HL-60/S4 (cell line): Measurements from ENCODE around the gene HABP2.

ENCODE experiments used
- in situ Hi-C: fragments of 300-500 bp; cut with MboI; formaldehyde crosslinking; loops from 2 replicates; pipeline ENCODE4 v1.14.3; 2022; ENCODE audit warnings: low sequenced_read_pairs

HABP2 gene

GRCh38 chr10:113524539-113525490, 28.0 kb upstream of the HABP2 start:
- in situ Hi-C loops: no loop called here

GRCh38 chr10:113525713-113526112, 27.1 kb upstream of the HABP2 start:
- in situ Hi-C loops: no loop called here

- in situ Hi-C loops: no loop called here
These were observed 25.5 kb upstream of the HABP2 start for GRCh38 chr10:113527211-113527906.

- in situ Hi-C loops: no loop called here
These were observed 24.0 kb upstream of the HABP2 start for GRCh38 chr10:113528876-113529275.

- in situ Hi-C loops: no loop called here
These were observed 23.3 kb upstream of the HABP2 start for GRCh38 chr10:113529575-113529974.

- in situ Hi-C loops: no loop called here
These were observed 22.4 kb upstream of the HABP2 start for GRCh38 chr10:113530476-113530875.

GRCh38 chr10:113532724-113533123, 20.1 kb upstream of the HABP2 start:
- in situ Hi-C loops: no loop called here

GRCh38 chr10:113533801-113534200, 19.1 kb upstream of the HABP2 start:
- in situ Hi-C loops: no loop called here

- in situ Hi-C loops: no loop called here
These were observed 18.4 kb upstream of the HABP2 start for GRCh38 chr10:113534423-113534822.

- in situ Hi-C loops: no loop called here
These were observed 15.2 kb upstream of the HABP2 start for GRCh38 chr10:113537672-113538071.

GRCh38 chr10:113538151-113538550, 14.7 kb upstream of the HABP2 start:
- in situ Hi-C loops: no loop called here

- in situ Hi-C loops: no loop called here
These were observed 13.1 kb upstream of the HABP2 start for GRCh38 chr10:113539789-113540188.

- in situ Hi-C loops: no loop called here
These were observed 11.9 kb upstream of the HABP2 start for GRCh38 chr10:113540845-113541548.

GRCh38 chr10:113541549-113541927, 11.3 kb upstream of the HABP2 start:
- in situ Hi-C loops: no loop called here

GRCh38 chr10:113543107-113543955, 9.5 kb upstream of the HABP2 start:
- in situ Hi-C loops: no loop called here

GRCh38 chr10:113544392-113544791, 8.5 kb upstream of the HABP2 start:
- in situ Hi-C loops: no loop called here

- in situ Hi-C loops: no loop called here
These were observed 5.4 kb upstream of the HABP2 start for GRCh38 chr10:113547426-113547825.

- in situ Hi-C loops: no loop called here
These were observed 3.0 kb upstream of the HABP2 start for GRCh38 chr10:113549856-113550255.

- in situ Hi-C loops: no loop called here
These were observed 2.5 kb upstream of the HABP2 start for GRCh38 chr10:113550365-113550764.

- in situ Hi-C loops: no loop called here
These were observed 839 bp upstream of the HABP2 start for GRCh38 chr10:113552014-113552413.

GRCh38 chr10:113553149-113553548, 296 bp downstream of the HABP2 start:
- in situ Hi-C loops: no loop called here
